ENCODE measurements around the gene RASAL3. TPM values are rescaled to one million over a fixed set of nuclear protein-coding genes. Genes with fewer than 3 reads are reported as not detected.

RASAL3 gene
- total and polyA plus RNA-seq, 2 of the 8 experiments (the other 6 are each of a cell fraction or from before 2014, with no cell fraction given) = 0.19 to 0.63 TPM

GRCh38 chr19:15450528-15450890 lies 13.8 kb downstream of the RASAL3 start (continued):
- no peak for TF ChIP-seq HDAC2 (IDR thresholded peaks at IDR 0.05; ENCODE audit: borderline replicate concordance in 1 of 2, low read depth in 2 of 2, low read length in 2 of 2)
- TF ChIP-seq TAF7 (optimal IDR thresholded peaks at IDR 0.05; ENCODE audit: borderline replicate concordance, low read depth, low read length) = no peak
- no peak for TF ChIP-seq CBX8 (IDR thresholded peaks at IDR 0.05; ENCODE audit: borderline replicate concordance, low read depth, low read length)
- TF ChIP-seq RBBP5 (IDR thresholded peaks at IDR 0.05; ENCODE audit: borderline replicate concordance, low read depth, low read length) = no peak

All from H1 (cell line).